Measurements from ENCODE around the gene DGLUCY.
A peak's percentile ranks its signal among the peaks of the same experiment; 100 is the strongest.

Gene DGLUCY

GRCh38 chr14:91112194-91112593 lies 1.7 kb upstream of the DGLUCY start:
- Histone ChIP-seq H3K18ac (ENCODE audit: low read depth in 1 of 2, low read length in 2 of 2) (no peak overlapping the region), H3K27me3 (ENCODE audit: control insufficient read depth in 1 of 2, insufficient read depth in 1 of 2, low read length in 2 of 2) (no peaks in the 10 kb centered on the region), H2BK12ac (ENCODE audit: low read length in 2 of 2) (no peak overlapping the region), H3K14ac (ENCODE audit: low read length in 2 of 2) (no peak overlapping the region), H3K27ac (ENCODE audit: low read length, poor library complexity, severe bottlenecking) (no peak overlapping the region), H2AK5ac (ENCODE audit: low read length, severe bottlenecking) (no peak overlapping the region), H2BK120ac (ENCODE audit: low read depth, low read length) (no peak overlapping the region), H4K8ac (ENCODE audit: low read length) (no peak overlapping the region), H3K4me2 (ENCODE audit: low read length, poor library complexity, severe bottlenecking) (no peak overlapping the region), H3K9ac (ENCODE audit: low read length) (no peak overlapping the region), H3K4ac (ENCODE audit: low read depth in 1 of 2, low read length in 2 of 2) (no peak overlapping the region), H3K36me3 (ENCODE audit: control insufficient read depth in 1 of 2, insufficient read depth in 2 of 2, low read depth in 1 of 2, low read length in 2 of 2) (no peaks in the 10 kb centered on the region), H3K4me3 (ENCODE audit: insufficient read depth in 1 of 2, low read depth in 1 of 2, low read length in 2 of 2) (no peak overlapping the region), H4K91ac (ENCODE audit: low read length) (no peak overlapping the region), H3K9me3 (ENCODE audit: control insufficient read depth, low read length) (no peaks in the 10 kb centered on the region), H3K23ac (ENCODE audit: low read length in 2 of 2) (no peak overlapping the region), H3K4me1 (ENCODE audit: control insufficient read depth, insufficient read depth, low read depth, low read length) (peaks cover 20% of the 10 kb centered on the region), H2BK5ac (ENCODE audit: low read depth, low read length, poor library complexity, severe bottlenecking) (no peak overlapping the region), H2AFZ (ENCODE audit: low read depth, low read length) (no peak overlapping the region), H3K79me1 (replicated peaks; ENCODE audit: low read length, poor library complexity, severe bottlenecking) (peaks cover 3% of the 10 kb centered on the region), H2BK15ac (ENCODE audit: low read depth, poor library complexity, severe bottlenecking) (no peak overlapping the region)
- 75% methylated on average over 2 of the region's 4 CpGs for WGBS
- no peak for DNase-seq

GRCh38 chr14:91114079-91115065 lies 499 bp downstream of the DGLUCY start:
- H2BK5ac ChIP-seq (ENCODE audit: low read depth, low read length, poor library complexity, severe bottlenecking): no peak overlapping the region
- H3K23ac ChIP-seq (ENCODE audit: low read length in 2 of 2): no peak overlapping the region
- H3K4me2 ChIP-seq (ENCODE audit: low read length, poor library complexity, severe bottlenecking): peak overlapping the region; percentile 54
- H3K79me1 ChIP-seq (replicated peaks; ENCODE audit: low read length, poor library complexity, severe bottlenecking): peaks cover 5% of the 10 kb centered on the region
- DNase-seq: peak; percentile 81
- H2BK15ac ChIP-seq (ENCODE audit: low read depth, poor library complexity, severe bottlenecking): peak overlapping the region; percentile 52
- H2BK120ac ChIP-seq (ENCODE audit: low read depth, low read length): peak overlapping the region; percentile 29
- H3K4me3 ChIP-seq (ENCODE audit: insufficient read depth in 1 of 2, low read depth in 1 of 2, low read length in 2 of 2): peak overlapping the region; percentile 45 to 88
- 27% methylated on average over 17 of the region's 18 CpGs for WGBS
- peak overlapping the region; percentile 81 to 84 for H3K18ac ChIP-seq (ENCODE audit: low read depth in 1 of 2, low read length in 2 of 2)
- peak overlapping the region in 1 of 2 experiments; percentile 31 for H3K14ac ChIP-seq (ENCODE audit: low read length in 2 of 2)
- H3K27me3 ChIP-seq (ENCODE audit: control insufficient read depth in 1 of 2, insufficient read depth in 1 of 2, low read length in 2 of 2): no peaks in the 10 kb centered on the region
- peak overlapping the region; percentile 97 for H3K9ac ChIP-seq (ENCODE audit: low read length)
- peak overlapping the region; percentile 4 for H2AK5ac ChIP-seq (ENCODE audit: low read length, severe bottlenecking)
- peak overlapping the region; percentile 46 for H3K27ac ChIP-seq (ENCODE audit: low read length, poor library complexity, severe bottlenecking)
- H4K8ac ChIP-seq (ENCODE audit: low read length): peak overlapping the region; percentile 90
- H3K9me3 ChIP-seq (ENCODE audit: control insufficient read depth, low read length): no peaks in the 10 kb centered on the region
- peak overlapping the region; percentile 21 for H2AFZ ChIP-seq (ENCODE audit: low read depth, low read length)
- peak overlapping the region; percentile 29 to 64 for H3K4ac ChIP-seq (ENCODE audit: low read depth in 1 of 2, low read length in 2 of 2)
- peaks cover 0 to 4% of the 10 kb centered on the region in 2 experiments for H3K36me3 ChIP-seq (ENCODE audit: control insufficient read depth in 1 of 2, insufficient read depth in 2 of 2, low read depth in 1 of 2, low read length in 2 of 2)
- H2BK12ac ChIP-seq (ENCODE audit: low read length in 2 of 2): peak overlapping the region in 1 of 2 experiments; percentile 55
- peak overlapping the region; percentile 36 for H4K91ac ChIP-seq (ENCODE audit: low read length)
- H3K4me1 ChIP-seq (ENCODE audit: control insufficient read depth, insufficient read depth, low read depth, low read length): peaks cover 15% of the 10 kb centered on the region

DNA sequence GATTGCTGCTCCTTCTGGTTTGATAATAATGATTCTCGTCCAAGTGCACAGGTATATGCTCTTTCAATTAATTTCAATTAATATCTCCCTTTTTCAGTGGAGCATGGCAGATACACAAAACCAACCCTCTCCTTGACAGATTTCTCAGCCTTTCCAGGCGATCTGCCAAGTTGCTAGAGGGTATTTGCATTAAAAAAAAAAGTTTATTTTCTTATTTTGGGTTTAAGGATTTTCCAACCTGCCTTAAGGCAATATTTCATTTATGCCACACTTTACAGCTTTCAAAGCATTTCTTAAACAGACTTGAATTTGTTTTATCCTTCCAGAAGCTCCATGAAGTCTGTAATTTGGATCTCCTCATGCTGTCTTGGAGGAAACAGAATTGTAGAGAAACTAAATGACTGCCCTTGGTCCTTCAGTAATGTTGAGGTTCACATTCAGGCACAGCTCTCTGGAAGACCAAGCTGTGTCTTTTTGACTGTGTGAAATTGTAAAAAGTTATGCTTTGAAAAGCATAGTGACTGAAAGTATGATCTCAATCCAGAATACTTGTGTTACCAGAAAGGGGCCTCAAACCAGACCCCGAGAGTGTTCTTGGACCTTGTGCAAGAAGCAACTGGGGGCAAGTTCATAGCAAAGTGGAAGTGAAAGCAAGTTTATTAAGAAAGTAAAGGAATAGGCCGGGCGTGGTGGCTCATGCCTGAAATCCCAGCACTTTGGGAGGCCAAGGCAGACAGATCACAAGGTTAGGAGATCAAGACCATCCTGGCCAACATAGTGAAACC lies 2.3 kb downstream of the DGLUCY start:
- no peak overlapping the region for H2AFZ ChIP-seq (ENCODE audit: low read depth, low read length)
- no peak overlapping the region for H2BK5ac ChIP-seq (ENCODE audit: low read depth, low read length, poor library complexity, severe bottlenecking)
- no peak overlapping the region for H4K91ac ChIP-seq (ENCODE audit: low read length)
- no peak overlapping the region for H3K18ac ChIP-seq (ENCODE audit: low read depth in 1 of 2, low read length in 2 of 2)
- H3K23ac ChIP-seq (ENCODE audit: low read length in 2 of 2): no peak overlapping the region
- no peak overlapping the region for H3K14ac ChIP-seq (ENCODE audit: low read length in 2 of 2)
- WGBS: 98% methylated on average over 2 of the region's 5 CpGs
- H3K4ac ChIP-seq (ENCODE audit: low read depth in 1 of 2, low read length in 2 of 2): peak overlapping the region in 1 of 2 experiments; percentile 8
- H3K4me1 ChIP-seq (ENCODE audit: control insufficient read depth, insufficient read depth, low read depth, low read length): peaks cover 18% of the 10 kb centered on the region
- no peak overlapping the region for H2BK12ac ChIP-seq (ENCODE audit: low read length in 2 of 2)
- peaks cover 17% of the 10 kb centered on the region for H3K79me1 ChIP-seq (replicated peaks; ENCODE audit: low read length, poor library complexity, severe bottlenecking)
- no peak overlapping the region for H2BK120ac ChIP-seq (ENCODE audit: low read depth, low read length)
- H4K8ac ChIP-seq (ENCODE audit: low read length): peak overlapping the region; percentile 38
- H3K36me3 ChIP-seq (ENCODE audit: control insufficient read depth in 1 of 2, insufficient read depth in 2 of 2, low read depth in 1 of 2, low read length in 2 of 2): peaks cover 5 to 10% of the 10 kb centered on the region in 2 experiments
- H3K4me3 ChIP-seq (ENCODE audit: insufficient read depth in 1 of 2, low read depth in 1 of 2, low read length in 2 of 2): peak overlapping the region in 1 of 2 experiments; percentile 88
- no peak overlapping the region for H3K27ac ChIP-seq (ENCODE audit: low read length, poor library complexity, severe bottlenecking)
- peak overlapping the region; percentile 97 for H3K9ac ChIP-seq (ENCODE audit: low read length)
- H2AK5ac ChIP-seq (ENCODE audit: low read length, severe bottlenecking): no peak overlapping the region
- no peak overlapping the region for H3K4me2 ChIP-seq (ENCODE audit: low read length, poor library complexity, severe bottlenecking)
- H2BK15ac ChIP-seq (ENCODE audit: low read depth, poor library complexity, severe bottlenecking): no peak overlapping the region
- H3K27me3 ChIP-seq (ENCODE audit: control insufficient read depth in 1 of 2, insufficient read depth in 1 of 2, low read length in 2 of 2): no peaks in the 10 kb centered on the region
- DNase-seq: peak; percentile 18
- no peaks in the 10 kb centered on the region for H3K9me3 ChIP-seq (ENCODE audit: control insufficient read depth, low read length)

Data from mesenchymal stem cell (in vitro differentiated cells and primary cell).